ENCODE data around the gene C20orf96.

Gene C20orf96

DNA sequence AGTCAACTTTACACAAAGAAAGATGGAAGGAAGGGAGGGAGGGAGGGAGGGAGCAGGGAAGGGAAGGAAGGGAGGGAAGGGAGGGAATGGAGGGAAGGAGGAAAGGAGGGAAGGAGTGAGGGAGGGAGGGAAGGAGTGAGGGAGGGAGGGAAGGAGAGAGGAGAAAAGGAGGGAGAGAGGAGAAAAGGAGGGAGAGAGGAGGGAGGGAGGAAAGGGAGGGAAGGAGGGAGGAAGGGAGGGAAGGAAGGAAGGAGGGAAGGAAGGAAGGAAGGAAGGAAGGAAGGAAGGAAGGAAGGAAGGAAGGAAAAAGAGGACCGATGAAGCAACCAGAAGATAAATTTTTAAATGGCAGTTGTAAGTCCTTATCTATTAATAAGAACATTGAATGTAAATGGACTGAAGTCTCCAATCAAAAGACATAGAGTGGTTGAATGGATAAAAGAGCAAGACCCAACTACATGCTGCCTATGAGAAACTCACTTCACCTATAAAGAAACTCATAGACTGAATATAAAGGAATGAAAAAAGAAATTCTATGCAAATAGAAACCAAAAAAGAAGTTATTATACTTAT is 69.2 kb downstream of the C20orf96 start:
- TF ChIP-seq, protein P1, sequence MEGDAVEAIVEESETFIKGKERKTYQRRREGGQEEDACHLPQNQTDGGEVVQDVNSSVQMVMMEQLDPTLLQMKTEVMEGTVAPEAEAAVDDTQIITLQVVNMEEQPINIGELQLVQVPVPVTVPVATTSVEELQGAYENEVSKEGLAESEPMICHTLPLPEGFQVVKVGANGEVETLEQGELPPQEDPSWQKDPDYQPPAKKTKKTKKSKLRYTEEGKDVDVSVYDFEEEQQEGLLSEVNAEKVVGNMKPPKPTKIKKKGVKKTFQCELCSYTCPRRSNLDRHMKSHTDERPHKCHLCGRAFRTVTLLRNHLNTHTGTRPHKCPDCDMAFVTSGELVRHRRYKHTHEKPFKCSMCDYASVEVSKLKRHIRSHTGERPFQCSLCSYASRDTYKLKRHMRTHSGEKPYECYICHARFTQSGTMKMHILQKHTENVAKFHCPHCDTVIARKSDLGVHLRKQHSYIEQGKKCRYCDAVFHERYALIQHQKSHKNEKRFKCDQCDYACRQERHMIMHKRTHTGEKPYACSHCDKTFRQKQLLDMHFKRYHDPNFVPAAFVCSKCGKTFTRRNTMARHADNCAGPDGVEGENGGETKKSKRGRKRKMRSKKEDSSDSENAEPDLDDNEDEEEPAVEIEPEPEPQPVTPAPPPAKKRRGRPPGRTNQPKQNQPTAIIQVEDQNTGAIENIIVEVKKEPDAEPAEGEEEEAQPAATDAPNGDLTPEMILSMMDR (IDR thresholded peaks at IDR 0.05; ENCODE audit: insufficient read depth, low read length, missing control alignments) = no peak
- ChIA-PET POLR2A (no interaction called here), CTCF (no interaction called here)
- H3K4me3 ChIP-seq (ENCODE audit: low read depth, low read length) = no peak overlapping the region
- DNase-seq (ENCODE audit: low read depth, low spot score) = no peak
